Neural cell (in vitro differentiated cells): Measurements from ENCODE around the gene ALDH1A1. TPM values are rescaled to one million over a fixed set of nuclear protein-coding genes. Genes with fewer than 3 reads are reported as not detected.

Experiments
- H2AFZ ChIP-seq: fragments of 200-600, 300-800 bp; sonication (generic), shearing (Covaris generic); 2 replicates; pipeline ENCODE4 v1.6.0; 2014; ENCODE audit warnings: low read depth, mild to moderate bottlenecking, antibody characterized with exemption, low read length, moderate library complexity
- H3F3A ChIP-seq: fragments of 200-600 bp; shearing (Covaris generic); 2 replicates; pipeline ENCODE4 v1.6.1; 2016; ENCODE audit warnings: mild to moderate bottlenecking, moderate library complexity, mixed read lengths, antibody characterized with exemption, low read length; ENCODE audit not compliant: insufficient read depth, poor library complexity, severe bottlenecking
- H3K27ac ChIP-seq: fragments of 200-600, 300-800 bp; sonication (generic), shearing (Covaris generic); 2 replicates; pipeline ENCODE4 v1.5.1; 2014; ENCODE audit warnings: mild to moderate bottlenecking, low read length, moderate library complexity
- H3K27me3 ChIP-seq: fragments of 300-800, 200-600 bp; sonication (generic), shearing (Covaris generic); 2 replicates; pipeline ENCODE4 v1.6.0; 2014; ENCODE audit warnings: mild to moderate bottlenecking, low read depth, low read length, moderate library complexity; ENCODE audit not compliant: insufficient read depth
- H3K36me3 ChIP-seq: fragments of 300-800, 200-600 bp; sonication (generic), shearing (Covaris generic); 2 replicates; pipeline ENCODE4 v1.5.1; 2014; ENCODE audit warnings: mild to moderate bottlenecking, antibody characterized with exemption, low read length, moderate library complexity; ENCODE audit not compliant: insufficient read depth
- H3K4me2 ChIP-seq: fragments of 300-800, 200-600 bp; sonication (generic), shearing (Covaris generic); 2 replicates; pipeline ENCODE4 v1.6.0; 2014; ENCODE audit warnings: mild to moderate bottlenecking, low read length
- H3K4me3 ChIP-seq: fragments of 300-800, 200-600 bp; sonication (generic), shearing (Covaris generic); 2 replicates; pipeline ENCODE4 v1.5.1; 2014; ENCODE audit warnings: mild to moderate bottlenecking, low read length, moderate library complexity
- H3K79me2 ChIP-seq: fragments of 200-600 bp; shearing (Covaris generic); replicated peaks from 2 replicates; pipeline ENCODE4 v1.6.0; 2014; ENCODE audit warnings: mild to moderate bottlenecking, low read length, moderate library complexity; ENCODE audit not compliant: insufficient read depth
- H3K9ac ChIP-seq: fragments of 300-800, 200-600 bp; sonication (generic), shearing (Covaris generic); 2 replicates; pipeline ENCODE4 v1.6.1; 2016; ENCODE audit warnings: mild to moderate bottlenecking, low read length, mixed read lengths
- H3K9me2 ChIP-seq: fragments of 200-600 bp; shearing (Covaris generic); 2 replicates; pipeline ENCODE4 v1.6.1; 2016; ENCODE audit warnings: mild to moderate bottlenecking, low read length, mixed read lengths; ENCODE audit not compliant: insufficient read depth
- H3K9me3 ChIP-seq: fragments of 200-600, 300-800 bp; sonication (generic), shearing (Covaris generic); 2 replicates; pipeline ENCODE4 v1.6.1; 2016; ENCODE audit warnings: mild to moderate bottlenecking, mixed run types, low read length, moderate library complexity, mixed read lengths
- H4K20me1 ChIP-seq: fragments of 200-600 bp; shearing (Covaris generic); 2 replicates; pipeline ENCODE4 v1.6.1; 2016; ENCODE audit warnings: mild to moderate bottlenecking, mixed run types; ENCODE audit not compliant: insufficient read depth
- CTCF ChIP-seq: fragments of 450-650 bp; IDR thresholded peaks from 2 replicates; pipeline ENCODE4 v1.5.1; 2014; ENCODE audit warnings: antibody characterized with exemption, mild to moderate bottlenecking, moderate library complexity; ENCODE audit not compliant: poor library complexity, severe bottlenecking
- EP300 ChIP-seq: fragments of 450-650 bp; conservative IDR thresholded peaks from 2 replicates; pipeline ENCODE4 v1.6.1; 2014; ENCODE audit warnings: antibody characterized with exemption, mild to moderate bottlenecking, moderate library complexity; ENCODE audit not compliant: poor library complexity, severe bottlenecking
- EZH2 ChIP-seq: fragments of 200-600, 300-800 bp; shearing (Covaris generic), sonication (generic); IDR thresholded peaks from 2 replicates; pipeline ENCODE4 v1.6.1; 2014; ENCODE audit warnings: antibody characterized with exemption, low read length, borderline replicate concordance, mild to moderate bottlenecking; ENCODE audit not compliant: insufficient read depth, poor library complexity, severe bottlenecking
- MXI1 ChIP-seq: fragments of 450-650 bp; conservative IDR thresholded peaks from 2 replicates; pipeline ENCODE4 v1.6.1; 2014; ENCODE audit warnings: antibody characterized with exemption, mild to moderate bottlenecking; ENCODE audit not compliant: poor library complexity, severe bottlenecking
- POLR2AphosphoS5 ChIP-seq: IDR thresholded peaks from 2 replicates; pipeline ENCODE4 v1.6.1; 2012
- RAD21 ChIP-seq: fragments of 450-650 bp; conservative IDR thresholded peaks from 2 replicates; pipeline ENCODE4 v1.6.1; 2014; ENCODE audit warnings: antibody characterized with exemption, mild to moderate bottlenecking, moderate library complexity
- REST ChIP-seq: IDR thresholded peaks from 2 replicates; pipeline ENCODE4 v1.6.1; 2012; ENCODE audit warnings: borderline replicate concordance
- SMC3 ChIP-seq: fragments of 450-650 bp; conservative IDR thresholded peaks from 2 replicates; pipeline ENCODE4 v1.6.1; 2014; ENCODE audit warnings: antibody characterized with exemption, mild to moderate bottlenecking, moderate library complexity; ENCODE audit not compliant: poor library complexity
- TAF1 ChIP-seq: IDR thresholded peaks from 2 replicates; pipeline ENCODE4 v1.6.1; 2012; ENCODE audit warnings: low read depth
- polyA plus RNA-seq: library from polyadenylated mRNA; depleted of rRNA; stranded (reverse); fragments of >200 nt; gene quantifications from 2 replicates; pipeline ENCODE4 v1.2.3, GENCODE V29; 2014

Gene ALDH1A1
- polyA plus RNA-seq, 1 donor from 2014 or later: not detected

GRCh38 chr9:72903103-72903502 lies 49.8 kb downstream of the ALDH1A1 start:
- H3K9ac ChIP-seq: no peak overlapping the region
- H3K9me3 ChIP-seq: no peaks in the 10 kb centered on the region
- H3K79me2 ChIP-seq: no peaks in the 10 kb centered on the region
- H3K27me3 ChIP-seq: no peaks in the 10 kb centered on the region
- no peaks in the 10 kb centered on the region for H3K9me2 ChIP-seq
- H3F3A ChIP-seq: no peaks in the 10 kb centered on the region
- H2AFZ ChIP-seq: no peak overlapping the region
- no peaks in the 10 kb centered on the region for H3K36me3 ChIP-seq
- TF ChIP-seq RAD21 (no peak), CTCF (no peak), REST (no peak), TAF1 (no peak), SMC3 (no peak), EP300 (no peak), EZH2 (no peak), MXI1 (no peak), POLR2AphosphoS5 (no peak)
- no peaks in the 10 kb centered on the region for H4K20me1 ChIP-seq
- H3K4me3 ChIP-seq: no peak overlapping the region
- H3K27ac ChIP-seq: no peak overlapping the region
- H3K4me2 ChIP-seq: no peak overlapping the region

GRCh38 chr9:72902268-72902667 lies 50.6 kb downstream of the ALDH1A1 start:
- H4K20me1 ChIP-seq: no peaks in the 10 kb centered on the region
- no peak overlapping the region for H3K4me3 ChIP-seq
- TF ChIP-seq RAD21: no peak
- no peaks in the 10 kb centered on the region for H3K27me3 ChIP-seq
- no peaks in the 10 kb centered on the region for H3K9me3 ChIP-seq
- no peaks in the 10 kb centered on the region for H3F3A ChIP-seq
- no peak overlapping the region for H2AFZ ChIP-seq
- no peak overlapping the region for H3K27ac ChIP-seq
- no peak overlapping the region for H3K9ac ChIP-seq
- H3K79me2 ChIP-seq: no peaks in the 10 kb centered on the region
- no peaks in the 10 kb centered on the region for H3K9me2 ChIP-seq
- no peak overlapping the region for H3K4me2 ChIP-seq
- no peaks in the 10 kb centered on the region for H3K36me3 ChIP-seq
